A549 (cell line): Measurements from ENCODE around the gene ADAM12.

Experiments used
- CTCF ChIP-seq: fragments of >200 bp; sonication (Bioruptor Twin); formaldehyde crosslinking; IDR thresholded peaks from 3 replicates; pipeline ENCODE4 v1.5.1; 2016
- EP300 ChIP-seq, 2 experiments: fragments of >200 bp; sonication (Bioruptor Twin); formaldehyde crosslinking; IDR thresholded peaks; 2 replicates in 1 of 2; 3 replicates in 1 of 2; pipeline ENCODE4 v1.6.1; 2016 to 2017
- PHF8 ChIP-seq: fragments of 200-600 bp; sonication (generic); IDR thresholded peaks from 2 replicates; pipeline ENCODE4 v1.6.1; 2016; ENCODE audit warnings: low read depth, mild to moderate bottlenecking, antibody characterized with exemption, moderate library complexity, borderline replicate concordance
- RNF2 ChIP-seq: fragments of 200-600 bp; sonication (generic); IDR thresholded peaks from 2 replicates; pipeline ENCODE4 v1.6.1; 2016; ENCODE audit warnings: low read depth, mild to moderate bottlenecking, antibody characterized with exemption, moderate library complexity, borderline replicate concordance

DNA sequence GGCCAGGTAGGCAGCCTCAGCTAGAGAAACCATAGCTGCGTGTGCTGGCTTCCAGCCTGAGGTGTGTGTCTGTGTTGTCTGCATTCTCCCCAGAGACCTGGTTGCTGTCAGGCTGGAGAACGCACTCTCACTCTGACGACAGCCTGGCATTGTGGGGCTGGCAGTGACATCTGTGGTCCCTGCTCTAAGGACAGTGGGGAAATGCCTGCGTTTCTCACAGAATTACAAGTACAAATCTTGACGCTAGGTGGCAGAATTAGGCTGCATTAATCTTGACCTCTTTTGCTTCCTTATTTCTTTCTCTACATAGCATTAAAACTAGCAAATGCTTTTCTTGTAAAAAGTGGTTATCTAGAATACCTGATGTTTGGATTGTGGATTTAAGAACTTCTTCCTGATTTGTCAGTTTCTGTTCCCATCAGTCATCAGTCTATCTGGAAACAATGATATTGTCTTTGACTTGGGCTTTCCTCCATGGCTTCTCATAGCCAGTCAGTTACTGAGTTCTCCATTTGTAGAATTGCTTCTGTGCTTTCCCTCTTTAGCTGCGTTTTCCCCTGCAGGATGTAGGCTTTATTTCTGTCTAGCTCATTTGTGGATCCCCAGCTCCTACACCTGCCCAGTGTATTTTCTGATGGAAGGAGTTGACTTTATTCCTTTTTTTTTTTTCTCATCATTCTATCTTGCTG lies 405.9 kb downstream of the ADAM12 start:
- TF ChIP-seq EP300 (IDR thresholded peaks at IDR 0.05) (no peak), RNF2 (no peak), CTCF (peak; percentile 82), PHF8 (no peak)
